ENCODE results near the gene TCAIM.

Gene TCAIM

GRCh38 chr3:44434834-44435510 is 96.4 kb downstream of the TCAIM start:
- no peak overlapping the region for H3K4me3 ChIP-seq (ENCODE audit: low read depth, low read length)
- TF ChIP-seq, protein P1, sequence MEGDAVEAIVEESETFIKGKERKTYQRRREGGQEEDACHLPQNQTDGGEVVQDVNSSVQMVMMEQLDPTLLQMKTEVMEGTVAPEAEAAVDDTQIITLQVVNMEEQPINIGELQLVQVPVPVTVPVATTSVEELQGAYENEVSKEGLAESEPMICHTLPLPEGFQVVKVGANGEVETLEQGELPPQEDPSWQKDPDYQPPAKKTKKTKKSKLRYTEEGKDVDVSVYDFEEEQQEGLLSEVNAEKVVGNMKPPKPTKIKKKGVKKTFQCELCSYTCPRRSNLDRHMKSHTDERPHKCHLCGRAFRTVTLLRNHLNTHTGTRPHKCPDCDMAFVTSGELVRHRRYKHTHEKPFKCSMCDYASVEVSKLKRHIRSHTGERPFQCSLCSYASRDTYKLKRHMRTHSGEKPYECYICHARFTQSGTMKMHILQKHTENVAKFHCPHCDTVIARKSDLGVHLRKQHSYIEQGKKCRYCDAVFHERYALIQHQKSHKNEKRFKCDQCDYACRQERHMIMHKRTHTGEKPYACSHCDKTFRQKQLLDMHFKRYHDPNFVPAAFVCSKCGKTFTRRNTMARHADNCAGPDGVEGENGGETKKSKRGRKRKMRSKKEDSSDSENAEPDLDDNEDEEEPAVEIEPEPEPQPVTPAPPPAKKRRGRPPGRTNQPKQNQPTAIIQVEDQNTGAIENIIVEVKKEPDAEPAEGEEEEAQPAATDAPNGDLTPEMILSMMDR (IDR thresholded peaks at IDR 0.05; ENCODE audit: borderline replicate concordance, insufficient read depth, low read depth, low read length): no peak

- H3K4me3 ChIP-seq (ENCODE audit: low read depth, low read length): no peak overlapping the region
- TF ChIP-seq, protein P1 (IDR thresholded peaks at IDR 0.05; ENCODE audit: borderline replicate concordance, insufficient read depth, low read depth, low read length): no peak
Measured at GRCh38 chr3:44436181-44436580, 97.6 kb downstream of the TCAIM start.

DNA sequence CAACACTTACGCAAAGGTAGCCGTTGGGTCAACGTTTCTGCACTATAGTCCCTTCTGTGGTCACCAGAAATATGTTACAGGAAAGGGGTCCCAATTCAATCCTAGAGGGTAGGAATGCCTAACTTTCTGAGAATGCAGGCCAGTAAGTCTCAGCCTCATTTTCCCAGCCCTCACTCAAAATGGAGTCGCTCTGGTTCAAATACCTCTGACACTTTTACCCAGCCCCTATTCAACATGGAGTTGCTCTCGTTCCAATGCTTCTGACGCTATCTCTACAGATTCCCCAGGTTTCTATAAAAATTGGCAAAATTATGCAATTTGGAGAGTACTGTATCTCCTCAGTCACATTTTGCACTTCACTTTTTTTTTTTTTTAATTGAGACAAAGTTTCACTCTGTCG is 99.2 kb downstream of the TCAIM start:
- H3K4me3 ChIP-seq (ENCODE audit: low read depth, low read length): no peak overlapping the region
- TF ChIP-seq, protein P1 (IDR thresholded peaks at IDR 0.05; ENCODE audit: borderline replicate concordance, insufficient read depth, low read depth, low read length): no peak

GRCh38 chr3:44439499-44440295 is 101.1 kb downstream of the TCAIM start:
- TF ChIP-seq, protein P1 (IDR thresholded peaks at IDR 0.05; ENCODE audit: borderline replicate concordance, insufficient read depth, low read depth, low read length): no peak
- H3K4me3 ChIP-seq (ENCODE audit: low read depth, low read length): no peak overlapping the region

- no peak overlapping the region for H3K4me3 ChIP-seq (ENCODE audit: low read depth, low read length)
- TF ChIP-seq, protein P1 (IDR thresholded peaks at IDR 0.05; ENCODE audit: borderline replicate concordance, insufficient read depth, low read depth, low read length): no peak
Measured at GRCh38 chr3:44442596-44443309, 104.2 kb downstream of the TCAIM start.

GRCh38 chr3:44444437-44444836 is 105.9 kb downstream of the TCAIM start:
- TF ChIP-seq, protein P1 (IDR thresholded peaks at IDR 0.05; ENCODE audit: borderline replicate concordance, insufficient read depth, low read depth, low read length): no peak
- no peak overlapping the region for H3K4me3 ChIP-seq (ENCODE audit: low read depth, low read length)

Data from GM12875 (cell line).